GM19455 (cell line): ENCODE measurements around the gene AQP9.

Experiments used
- ATAC-seq: cut with Tn5 transposase; IDR thresholded peaks from one replicate; pipeline ENCODE4 v1.9.1; 2021; ENCODE audit not compliant: unreplicated experiment

Gene AQP9

GRCh38 chr15:58139276-58139988 is 1.3 kb downstream of the AQP9 start:
- ATAC-seq = no peak

- no peak for ATAC-seq
These were observed 1.9 kb downstream of the AQP9 start for GRCh38 chr15:58139989-58140522.

GRCh38 chr15:58141894-58142293 is 3.7 kb downstream of the AQP9 start:
- ATAC-seq = no peak

GRCh38 chr15:58142827-58143461 is 4.8 kb downstream of the AQP9 start:
- no peak for ATAC-seq

- no peak for ATAC-seq
These were observed 7.4 kb downstream of the AQP9 start for GRCh38 chr15:58145606-58146005.

- no peak for ATAC-seq
These were observed 8.0 kb downstream of the AQP9 start for GRCh38 chr15:58146211-58146610.

GRCh38 chr15:58146749-58147148 is 8.6 kb downstream of the AQP9 start:
- no peak for ATAC-seq

- ATAC-seq = no peak
These were observed 9.0 kb downstream of the AQP9 start for GRCh38 chr15:58147171-58147611.

GRCh38 chr15:58148120-58148519 is 9.9 kb downstream of the AQP9 start:
- ATAC-seq = no peak

- ATAC-seq = no peak
These were observed 10.7 kb downstream of the AQP9 start for GRCh38 chr15:58148633-58149445.

- ATAC-seq = no peak
These were observed 16.6 kb downstream of the AQP9 start for GRCh38 chr15:58154769-58155168.

- no peak for ATAC-seq
These were observed 21.7 kb downstream of the AQP9 start for GRCh38 chr15:58159827-58160386.

- no peak for ATAC-seq
These were observed 23.3 kb downstream of the AQP9 start for GRCh38 chr15:58161436-58161930.

GRCh38 chr15:58163985-58164384 is 25.8 kb downstream of the AQP9 start:
- ATAC-seq = no peak

GRCh38 chr15:58164926-58165325 is 26.7 kb downstream of the AQP9 start:
- no peak for ATAC-seq

- no peak for ATAC-seq
These were observed 27.5 kb downstream of the AQP9 start for GRCh38 chr15:58165661-58166060.

- ATAC-seq = no peak
These were observed 29.0 kb downstream of the AQP9 start for GRCh38 chr15:58167095-58167691.

- ATAC-seq = no peak
These were observed 31.8 kb downstream of the AQP9 start for GRCh38 chr15:58169934-58170333.

- no peak for ATAC-seq
These were observed 33.4 kb downstream of the AQP9 start for GRCh38 chr15:58171476-58172061.

GRCh38 chr15:58174709-58175108 is 36.5 kb downstream of the AQP9 start:
- ATAC-seq = no peak
